ENCODE results near the gene SQOR.
"Not testable (repeated sequence)": the region's sequence is repeated elsewhere in the genome, so short reads cannot be mapped to it uniquely, and the experiment has no call there.

SQOR gene

GRCh38 chr15:45631776-45632175 is 3.1 kb upstream of the SQOR start:
- no peak for DNase-seq (ENCODE audit: low read depth in 2 of 2)

GRCh38 chr15:45635191-45635638 is 386 bp downstream of the SQOR start:
- peak; percentile 38 to 40 for DNase-seq (ENCODE audit: low read depth in 2 of 2)

- DNase-seq (ENCODE audit: low read depth in 2 of 2) = no peak
Observed at GRCh38 chr15:45635763-45636292, 999 bp downstream of the SQOR start.

- no peak for DNase-seq (ENCODE audit: low read depth in 2 of 2)
Observed at GRCh38 chr15:45637141-45637540, 2.3 kb downstream of the SQOR start.

GRCh38 chr15:45637552-45638033 is 2.8 kb downstream of the SQOR start:
- peak; percentile 23 for DNase-seq (ENCODE audit: low read depth in 2 of 2)

- no peak for DNase-seq (ENCODE audit: low read depth in 2 of 2)
Observed at GRCh38 chr15:45640616-45641015, 5.8 kb downstream of the SQOR start.

- DNase-seq (ENCODE audit: low read depth in 2 of 2) = no peak
Observed at GRCh38 chr15:45641374-45641781, 6.5 kb downstream of the SQOR start.

GRCh38 chr15:45641999-45642932 is 7.4 kb downstream of the SQOR start:
- no peak for DNase-seq (ENCODE audit: low read depth in 2 of 2)

- no peak for DNase-seq (ENCODE audit: low read depth in 2 of 2)
Observed at GRCh38 chr15:45644437-45644836, 9.6 kb downstream of the SQOR start.

- DNase-seq (ENCODE audit: low read depth in 2 of 2) = no peak
Observed at GRCh38 chr15:45645026-45645980, 10.5 kb downstream of the SQOR start.

- DNase-seq (ENCODE audit: low read depth in 2 of 2) = no peak
Observed at GRCh38 chr15:45646220-45646619, 11.4 kb downstream of the SQOR start.

- DNase-seq (ENCODE audit: low read depth in 2 of 2) = no peak
Observed at GRCh38 chr15:45647828-45648227, 13.0 kb downstream of the SQOR start.

GRCh38 chr15:45648521-45649200 is 13.8 kb downstream of the SQOR start:
- DNase-seq (ENCODE audit: low read depth in 2 of 2) = no peak

- not testable (repeated sequence) for DNase-seq (ENCODE audit: low read depth in 2 of 2)
Observed at GRCh38 chr15:45650007-45650406, 15.2 kb downstream of the SQOR start.

GRCh38 chr15:45650889-45651525 is 16.2 kb downstream of the SQOR start:
- no peak for DNase-seq (ENCODE audit: low read depth in 2 of 2)

GRCh38 chr15:45653702-45654424 is 19.0 kb downstream of the SQOR start:
- DNase-seq (ENCODE audit: low read depth in 2 of 2) = no peak

- no peak for DNase-seq (ENCODE audit: low read depth in 2 of 2)
Observed at GRCh38 chr15:45654749-45655148, 19.9 kb downstream of the SQOR start.

- DNase-seq (ENCODE audit: low read depth in 2 of 2) = no peak
Observed at GRCh38 chr15:45657254-45657653, 22.4 kb downstream of the SQOR start.

GRCh38 chr15:45657764-45658545 is 23.1 kb downstream of the SQOR start:
- no peak for DNase-seq (ENCODE audit: low read depth in 2 of 2)

Data from activated CD8-positive, alpha-beta memory T cell treated with anti-CD3 and anti-CD28 coated beads for 4 hours (primary cell).